Esophagus muscularis mucosa (tissue), 4 donors: Measurements from ENCODE around the gene NFATC2IP. TPM values are rescaled to one million over a fixed set of nuclear protein-coding genes. Genes with fewer than 3 reads are reported as not detected.

Experiments
- DNase-seq: peaks from one replicate; pipeline ENCODE4 v3.0.0-alpha.2; 2017; ENCODE audit errors: extremely low spot score
- H3K27ac ChIP-seq, 4 donors: fragments of 200-600 bp; sonication (generic); replicated peaks in 1 of 4; 1 replicate in 3 of 4; 2 replicates in 1 of 4; pipeline ENCODE4 v1.5.1; 2016 to 2019; ENCODE audit warnings: mild to moderate bottlenecking in 1 of 4
- H3K27me3 ChIP-seq, 4 donors: fragments of 200-600 bp; sonication (generic); one replicate each; pipeline versions ENCODE4 v1.5.1 to v1.6.0; 2016 to 2019
- H3K36me3 ChIP-seq, 4 donors: fragments of 200-600 bp; sonication (generic); one replicate each; pipeline ENCODE4 v1.5.1; 2016 to 2019
- H3K4me1 ChIP-seq, 4 donors: fragments of 200-600 bp; sonication (generic); one replicate each; pipeline ENCODE4 v1.5.1; 2016 to 2019
- H3K4me3 ChIP-seq, 4 donors: fragments of 200-600 bp; sonication (generic); 1 replicate in 2 of 4; 2 replicates in 2 of 4; pipeline ENCODE4 v1.5.1; 2016 to 2019; ENCODE audit warnings: mild to moderate bottlenecking in 4 of 4, moderate library complexity in 1 of 4
- H3K9me3 ChIP-seq, 4 donors: fragments of 200-600 bp; sonication (generic); 1 replicate in 3 of 4; 2 replicates in 1 of 4; pipeline ENCODE4 v1.5.1; 2016 to 2019
- CTCF ChIP-seq, 3 experiments: fragments of 200-600 bp in 2 of 3; fragments of 450-650 bp in 1 of 3; sonication (generic) in 2 of 3; IDR thresholded peaks; one replicate each; pipeline ENCODE4 v1.5.1; 2017 to 2019; ENCODE audit warnings: antibody characterized with exemption in 3 of 3, mild to moderate bottlenecking in 2 of 3, moderate library complexity in 1 of 3
- EP300 ChIP-seq: sonication (generic); formaldehyde crosslinking; IDR thresholded peaks from one replicate; pipeline ENCODE4 v1.6.1; 2017; ENCODE audit warnings: antibody characterized with exemption
- POLR2A ChIP-seq: fragments of 450-650 bp; IDR thresholded peaks from one replicate; pipeline ENCODE4 v1.6.1; 2017; ENCODE audit warnings: antibody characterized with exemption, moderate library complexity, mild to moderate bottlenecking, low read depth
- POLR2AphosphoS5 ChIP-seq, 2 donors: sonication (generic); formaldehyde crosslinking; IDR thresholded peaks; one replicate each; pipeline ENCODE4 v1.6.1; 2017; ENCODE audit warnings: antibody characterized with exemption in 2 of 2
- WGBS: methylation state at CpG from one replicate; pipeline ENCODE4 v1.1.5; 2018; 5-methylcytosine and 5-hydroxymethylcytosine counted together
- intact Hi-C: fragments of 100-400 bp; cut with DNase I; formaldehyde crosslinking; loops from one replicate; pipeline ENCODE4 v1.15.1; 2023
- total RNA-seq, 4 donors: library from RNA; depleted of rRNA; stranded (reverse); fragments of >200 nt; gene quantifications; one replicate each; pipeline versions ENCODE4 v1.1.0 to v1.2.1, GENCODE V29; 2016

Gene NFATC2IP
- total RNA-seq, 4 donors from 2014 or later: 15.6 to 30.3 (median 20.3) TPM

GRCh38 chr16:28904363-28904762 is 46.4 kb upstream of the NFATC2IP start:
- 77% methylated on average over 11 of the region's 14 CpGs for WGBS
- peaks cover 19 to 55% (median 47%) of the 10 kb centered on the region in 4 donors for H3K36me3 ChIP-seq
- DNase-seq: no peak
- no peak overlapping the region for H3K27ac ChIP-seq
- no peaks in the 10 kb centered on the region for H3K4me1 ChIP-seq
- no peak overlapping the region for H3K4me3 ChIP-seq
- TF ChIP-seq POLR2AphosphoS5 (IDR thresholded peaks at IDR 0.05) (no peak), POLR2A (no peak), CTCF (IDR thresholded peaks at IDR 0.05) (no peak), EP300 (no peak)
- no peaks in the 10 kb centered on the region for H3K27me3 ChIP-seq
- intact Hi-C loops: no loop called here
- no peaks in the 10 kb centered on the region for H3K9me3 ChIP-seq

GRCh38 chr16:28904828-28905227 is 45.9 kb upstream of the NFATC2IP start:
- peaks cover 19 to 58% (median 48%) of the 10 kb centered on the region in 4 donors for H3K36me3 ChIP-seq
- H3K9me3 ChIP-seq: no peaks in the 10 kb centered on the region
- intact Hi-C loops: no loop called here
- WGBS: 95% methylated on average over 13 of the region's 16 CpGs
- no peaks in the 10 kb centered on the region for H3K27me3 ChIP-seq
- H3K27ac ChIP-seq: no peak overlapping the region
- no peaks in the 10 kb centered on the region for H3K4me1 ChIP-seq
- DNase-seq: no peak
- no peak for TF ChIP-seq POLR2AphosphoS5 (IDR thresholded peaks at IDR 0.05)
- no peak for TF ChIP-seq POLR2A
- no peak for TF ChIP-seq EP300
- TF ChIP-seq CTCF (IDR thresholded peaks at IDR 0.05): no peak
- no peak overlapping the region for H3K4me3 ChIP-seq

GRCh38 chr16:28905229-28905754 is 45.4 kb upstream of the NFATC2IP start:
- intact Hi-C loops: no loop called here
- no peaks in the 10 kb centered on the region for H3K9me3 ChIP-seq
- TF ChIP-seq POLR2A (no peak), POLR2AphosphoS5 (IDR thresholded peaks at IDR 0.05) (no peak), CTCF (IDR thresholded peaks at IDR 0.05) (no peak), EP300 (no peak)
- no peak overlapping the region for H3K27ac ChIP-seq
- H3K4me1 ChIP-seq: no peaks in the 10 kb centered on the region
- no peak overlapping the region for H3K4me3 ChIP-seq
- DNase-seq: no peak
- no peaks in the 10 kb centered on the region for H3K27me3 ChIP-seq
- WGBS: 92% methylated on average over 6 of the region's 9 CpGs
- peaks cover 23 to 62% (median 52%) of the 10 kb centered on the region in 4 donors for H3K36me3 ChIP-seq

GRCh38 chr16:28905800-28906372 is 44.9 kb upstream of the NFATC2IP start:
- intact Hi-C loops: no loop called here
- H3K27me3 ChIP-seq: no peaks in the 10 kb centered on the region
- no peak for DNase-seq
- no peaks in the 10 kb centered on the region for H3K9me3 ChIP-seq
- TF ChIP-seq POLR2A (no peak), EP300 (no peak), CTCF (IDR thresholded peaks at IDR 0.05) (no peak), POLR2AphosphoS5 (IDR thresholded peaks at IDR 0.05) (no peak)
- no peak overlapping the region for H3K27ac ChIP-seq
- no peaks in the 10 kb centered on the region for H3K4me1 ChIP-seq
- 78% methylated on average over 22 of the region's 24 CpGs for WGBS
- peaks cover 23 to 68% (median 58%) of the 10 kb centered on the region in 4 donors for H3K36me3 ChIP-seq
- H3K4me3 ChIP-seq: no peak overlapping the region
